ENCODE measurements around the gene GPR161. TPM values are rescaled to one million over a fixed set of nuclear protein-coding genes. Genes with fewer than 3 reads are reported as not detected.

Gene GPR161
- total RNA-seq, 1 experiment from 2014 or later = 13.7 TPM

DNA sequence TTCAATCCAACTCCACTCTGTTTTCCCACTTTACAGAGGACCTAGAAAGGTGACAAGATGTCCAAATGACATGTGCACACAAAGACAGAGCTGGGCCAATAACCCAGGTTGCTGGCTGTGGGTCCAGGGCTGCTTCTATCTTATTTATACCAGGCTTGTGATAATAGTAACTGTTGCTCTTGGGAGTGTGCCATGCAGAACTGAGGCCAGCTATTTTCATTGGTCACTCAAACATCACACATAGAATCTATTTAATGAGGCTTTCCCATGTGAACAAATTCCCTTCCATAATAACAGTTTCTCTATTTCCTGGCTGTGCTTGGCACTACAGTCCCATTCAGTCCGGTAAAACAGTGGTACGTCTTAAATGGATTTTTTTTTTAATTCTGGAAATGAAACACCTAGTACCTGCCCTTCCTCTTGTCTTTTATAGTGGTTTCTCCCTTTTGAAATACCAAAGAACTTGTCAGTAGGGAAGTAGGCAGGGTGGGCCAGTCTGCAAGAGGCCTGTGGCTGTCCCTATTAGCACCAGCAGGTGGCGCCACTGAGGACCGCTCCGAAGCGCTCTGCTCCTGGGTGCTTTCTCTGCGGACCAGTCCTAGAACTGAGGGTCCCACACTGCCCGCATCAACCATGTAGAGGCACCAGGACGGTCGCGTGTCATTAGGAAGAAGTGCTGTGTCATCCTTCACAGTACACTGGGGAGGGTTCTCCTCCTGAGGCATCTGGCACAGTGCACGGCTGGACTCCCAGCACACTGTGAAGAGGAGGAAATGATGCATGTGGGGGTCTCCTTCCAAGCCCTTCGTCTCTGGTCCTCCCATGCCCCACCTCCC lies 52.1 kb downstream of the GPR161 start:
- ChIA-PET POLR2A (no interaction called here), CTCF (interaction anchor here (0.6 to 1.4 kb wide), 7 partner anchors 9 to 150 kb away, joined by 3 to 4 read pairs (median 3); no protein-coding TSS in a partner anchor), RAD21 (ENCODE audit: low non-redundant PET in 1 of 2, low total read pairs in 2 of 2, uncharacterized antibody in 2 of 2, unreplicated experiment in 2 of 2) (no interaction called here)
- DNase-seq (ENCODE audit: low read depth, low spot score) = peak; percentile 18
- H3K4me1 ChIP-seq (ENCODE audit: control insufficient read depth in 1 of 2, insufficient read depth in 2 of 2, low read length in 2 of 2) = peaks cover 16 to 38% of the 10 kb centered on the region in 2 experiments
- H3K4me2 ChIP-seq (ENCODE audit: low read length) = no peak overlapping the region
- BruUV-seq (replicated peaks) = no TSS peak
- TF ChIP-seq, protein P1, sequence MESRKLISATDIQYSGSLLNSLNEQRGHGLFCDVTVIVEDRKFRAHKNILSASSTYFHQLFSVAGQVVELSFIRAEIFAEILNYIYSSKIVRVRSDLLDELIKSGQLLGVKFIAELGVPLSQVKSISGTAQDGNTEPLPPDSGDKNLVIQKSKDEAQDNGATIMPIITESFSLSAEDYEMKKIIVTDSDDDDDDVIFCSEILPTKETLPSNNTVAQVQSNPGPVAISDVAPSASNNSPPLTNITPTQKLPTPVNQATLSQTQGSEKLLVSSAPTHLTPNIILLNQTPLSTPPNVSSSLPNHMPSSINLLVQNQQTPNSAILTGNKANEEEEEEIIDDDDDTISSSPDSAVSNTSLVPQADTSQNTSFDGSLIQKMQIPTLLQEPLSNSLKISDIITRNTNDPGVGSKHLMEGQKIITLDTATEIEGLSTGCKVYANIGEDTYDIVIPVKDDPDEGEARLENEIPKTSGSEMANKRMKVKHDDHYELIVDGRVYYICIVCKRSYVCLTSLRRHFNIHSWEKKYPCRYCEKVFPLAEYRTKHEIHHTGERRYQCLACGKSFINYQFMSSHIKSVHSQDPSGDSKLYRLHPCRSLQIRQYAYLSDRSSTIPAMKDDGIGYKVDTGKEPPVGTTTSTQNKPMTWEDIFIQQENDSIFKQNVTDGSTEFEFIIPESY (IDR thresholded peaks at IDR 0.05; ENCODE audit: extremely low read depth, insufficient replicate concordance, low read length) = no peak
- peak; percentile 52 for TF ChIP-seq RAD21 (IDR thresholded peaks at IDR 0.05; ENCODE audit: low read depth)
- TF ChIP-seq, protein P2, sequence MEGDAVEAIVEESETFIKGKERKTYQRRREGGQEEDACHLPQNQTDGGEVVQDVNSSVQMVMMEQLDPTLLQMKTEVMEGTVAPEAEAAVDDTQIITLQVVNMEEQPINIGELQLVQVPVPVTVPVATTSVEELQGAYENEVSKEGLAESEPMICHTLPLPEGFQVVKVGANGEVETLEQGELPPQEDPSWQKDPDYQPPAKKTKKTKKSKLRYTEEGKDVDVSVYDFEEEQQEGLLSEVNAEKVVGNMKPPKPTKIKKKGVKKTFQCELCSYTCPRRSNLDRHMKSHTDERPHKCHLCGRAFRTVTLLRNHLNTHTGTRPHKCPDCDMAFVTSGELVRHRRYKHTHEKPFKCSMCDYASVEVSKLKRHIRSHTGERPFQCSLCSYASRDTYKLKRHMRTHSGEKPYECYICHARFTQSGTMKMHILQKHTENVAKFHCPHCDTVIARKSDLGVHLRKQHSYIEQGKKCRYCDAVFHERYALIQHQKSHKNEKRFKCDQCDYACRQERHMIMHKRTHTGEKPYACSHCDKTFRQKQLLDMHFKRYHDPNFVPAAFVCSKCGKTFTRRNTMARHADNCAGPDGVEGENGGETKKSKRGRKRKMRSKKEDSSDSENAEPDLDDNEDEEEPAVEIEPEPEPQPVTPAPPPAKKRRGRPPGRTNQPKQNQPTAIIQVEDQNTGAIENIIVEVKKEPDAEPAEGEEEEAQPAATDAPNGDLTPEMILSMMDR (IDR thresholded peaks at IDR 0.05 in 2 of 3, conservative IDR thresholded peaks at IDR 0.05 in 1 of 3; ENCODE audit: borderline replicate concordance in 1 of 3, insufficient read depth in 1 of 3, low read depth in 2 of 3, low read length in 2 of 3) = peak; percentile 47 to 98 (median 96); a peak in 5 of 6 replicates
- H3K79me2 ChIP-seq (ENCODE audit: insufficient read depth, low read length) = no peaks in the 10 kb centered on the region
- no peak overlapping the region for H2AFZ ChIP-seq (ENCODE audit: low read depth, low read length, poor library complexity, severe bottlenecking)
- H3K9me2 ChIP-seq (ENCODE audit: insufficient read depth) = no peaks in the 10 kb centered on the region
- peak; percentile 67 for ATAC-seq
- H3K9me3 ChIP-seq (ENCODE audit: control insufficient read depth in 1 of 2, insufficient read depth in 1 of 2, low read depth in 1 of 2, low read length in 2 of 2) = no peaks in the 10 kb centered on the region
- no peaks in the 10 kb centered on the region for H3K36me3 ChIP-seq (ENCODE audit: control insufficient read depth in 1 of 2, insufficient read depth in 2 of 2, low read length in 2 of 2)
- no peaks in the 10 kb centered on the region for H3K27me3 ChIP-seq (ENCODE audit: insufficient read depth, low read length)
- no peaks in the 10 kb centered on the region for H4K20me1 ChIP-seq (ENCODE audit: insufficient read depth)
- no peak overlapping the region for H3K9ac ChIP-seq (ENCODE audit: low read length)
- intact Hi-C loops (cut with micrococcal nuclease) = loop anchor here (2.0 to 5.0 kb wide), 2 partner anchors 238 to 482 kb away; no protein-coding TSS in a partner anchor
- H3K4me3 ChIP-seq (replicated peaks in 1 of 2; ENCODE audit: low read depth in 1 of 2, low read length in 2 of 2) = no peak overlapping the region
- H3K27ac ChIP-seq (ENCODE audit: low read depth, low read length) = no peak overlapping the region
